ENCODE data around the gene TMEM139.
A peak's percentile ranks its signal among the peaks of the same experiment; 100 is the strongest.

The TMEM139 gene

DNA sequence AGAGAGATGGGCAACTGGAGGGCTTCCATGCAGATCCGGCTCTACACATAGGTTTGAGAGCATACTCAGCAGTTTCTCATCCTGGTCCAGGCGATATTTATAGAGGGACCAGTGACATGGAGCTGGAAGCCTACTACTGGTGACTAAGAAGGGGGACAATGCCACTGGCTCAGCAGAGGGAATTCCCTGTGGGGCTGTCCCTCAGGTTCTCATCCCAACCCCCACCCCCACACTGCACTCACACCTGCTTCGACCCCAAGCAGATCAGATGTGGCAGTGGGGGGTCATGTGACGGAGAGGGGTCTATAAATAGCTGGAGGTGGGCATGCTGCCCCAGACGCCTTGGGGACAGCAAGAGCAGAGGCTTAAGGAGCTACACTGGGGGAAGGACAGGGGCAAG is 31.0 kb downstream of the TMEM139 start, which contains the start of gene CLCN1:
TSS of gene CLCN1 (plus strand) at position 336 of the 400 bp plus-strand sequence. CDS start 102 bp downstream, outside the sequence.
- no peak within 1 kb of the TSS for H3K9ac ChIP-seq (ENCODE audit: low read length)
- H4K91ac ChIP-seq (ENCODE audit: low read length) = no peak within 1 kb of the TSS
- no peak within 1 kb of the TSS for H3K23ac ChIP-seq (ENCODE audit: low read length in 2 of 2)
- no peak within 1 kb of the TSS for H2AK5ac ChIP-seq (ENCODE audit: low read length, severe bottlenecking)
- H3K36me3 ChIP-seq (ENCODE audit: control insufficient read depth in 1 of 2, insufficient read depth in 2 of 2, low read depth in 1 of 2, low read length in 2 of 2) = no peaks in the 10 kb centered on the region
- no peak within 1 kb of the TSS for H2BK120ac ChIP-seq (ENCODE audit: low read depth, low read length)
- DNase-seq = no peak
- H3K9me3 ChIP-seq (ENCODE audit: control insufficient read depth, low read length) = no peaks in the 10 kb centered on the region
- no peak within 1 kb of the TSS for H2BK15ac ChIP-seq (ENCODE audit: low read depth, poor library complexity, severe bottlenecking)
- peak within 1 kb of the TSS in 1 of 2 experiments; percentile 12 for H2BK12ac ChIP-seq (ENCODE audit: low read length in 2 of 2)
- H3K4me2 ChIP-seq (ENCODE audit: low read length, poor library complexity, severe bottlenecking) = no peak within 1 kb of the TSS
- H3K27me3 ChIP-seq (ENCODE audit: control insufficient read depth in 1 of 2, insufficient read depth in 1 of 2, low read length in 2 of 2) = no peaks in the 10 kb centered on the region
- no peaks in the 10 kb centered on the region for H3K79me1 ChIP-seq (replicated peaks; ENCODE audit: low read length, poor library complexity, severe bottlenecking)
- no peak within 1 kb of the TSS for H4K8ac ChIP-seq (ENCODE audit: low read length)
- H3K14ac ChIP-seq (ENCODE audit: low read length in 2 of 2) = no peak within 1 kb of the TSS
- no peak within 1 kb of the TSS for H3K4me3 ChIP-seq (ENCODE audit: insufficient read depth in 1 of 2, low read depth in 1 of 2, low read length in 2 of 2)
- H3K4me1 ChIP-seq (ENCODE audit: control insufficient read depth, insufficient read depth, low read depth, low read length) = peaks cover 3% of the 10 kb centered on the region
- WGBS = 83% methylated on average over 3 of the region's 5 CpGs
- H2AFZ ChIP-seq (ENCODE audit: low read depth, low read length) = no peak within 1 kb of the TSS
- no peak within 1 kb of the TSS for H3K27ac ChIP-seq (ENCODE audit: low read length, poor library complexity, severe bottlenecking)
- no peak within 1 kb of the TSS for H3K4ac ChIP-seq (ENCODE audit: low read depth in 1 of 2, low read length in 2 of 2)
- no peak within 1 kb of the TSS for H2BK5ac ChIP-seq (ENCODE audit: low read depth, low read length, poor library complexity, severe bottlenecking)
- peak within 1 kb of the TSS in 1 of 2 experiments; percentile 1 for H3K18ac ChIP-seq (ENCODE audit: low read depth in 1 of 2, low read length in 2 of 2)

DNA sequence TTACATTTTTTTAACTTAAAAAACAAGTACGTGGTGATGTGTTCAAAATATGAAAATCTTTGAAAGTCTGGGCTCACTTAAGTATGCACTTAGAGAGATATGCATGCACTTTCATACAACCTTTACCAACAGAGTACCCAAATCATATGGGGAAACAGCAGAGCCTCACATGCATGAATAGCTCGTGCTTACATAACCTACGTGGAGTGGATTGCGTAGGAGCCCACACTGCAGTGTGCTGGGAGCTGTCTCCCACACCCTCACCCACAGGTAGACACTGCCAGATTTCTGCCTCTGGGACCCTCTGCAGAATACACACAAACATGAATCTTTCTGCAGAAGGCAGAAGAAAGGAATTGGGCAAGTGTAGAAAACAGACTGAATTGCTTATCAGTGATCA is 31.7 kb downstream of the TMEM139 start:
- no peak overlapping the region for H2BK120ac ChIP-seq (ENCODE audit: low read depth, low read length)
- 98% methylated on average over 3 of the region's 4 CpGs for WGBS

DNA sequence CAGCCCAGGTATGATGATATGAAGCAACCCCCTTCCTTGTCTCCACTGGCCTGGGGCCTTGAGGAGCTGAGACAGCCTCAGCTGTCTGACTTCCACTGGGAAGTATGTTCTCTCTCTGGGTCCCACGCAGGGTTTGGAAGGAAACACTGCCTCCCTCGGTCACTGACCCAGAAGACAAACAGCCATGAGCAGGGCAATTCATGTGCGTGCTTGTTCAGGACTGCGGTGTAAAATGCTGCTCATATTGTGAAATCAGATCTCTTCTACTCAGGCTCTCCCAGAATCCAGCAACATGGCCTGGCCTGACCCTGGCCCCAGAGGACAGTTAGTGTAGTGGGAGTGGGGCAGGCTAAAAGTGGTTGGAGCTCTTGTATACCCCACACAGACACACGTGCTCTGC is 33.9 kb downstream of the TMEM139 start:
- H3K27ac ChIP-seq (ENCODE audit: low read length, poor library complexity, severe bottlenecking) = no peak overlapping the region
- peaks cover 3% of the 10 kb centered on the region for H3K4me1 ChIP-seq (ENCODE audit: control insufficient read depth, insufficient read depth, low read depth, low read length)
- peak; percentile 90 for DNase-seq
- no peaks in the 10 kb centered on the region for H3K27me3 ChIP-seq (ENCODE audit: control insufficient read depth in 1 of 2, insufficient read depth in 1 of 2, low read length in 2 of 2)
- H3K9me3 ChIP-seq (ENCODE audit: control insufficient read depth, low read length) = no peaks in the 10 kb centered on the region
- H2BK120ac ChIP-seq (ENCODE audit: low read depth, low read length) = no peak overlapping the region
- H4K91ac ChIP-seq (ENCODE audit: low read length) = no peak overlapping the region
- H3K14ac ChIP-seq (ENCODE audit: low read length in 2 of 2) = no peak overlapping the region
- H3K4me2 ChIP-seq (ENCODE audit: low read length, poor library complexity, severe bottlenecking) = no peak overlapping the region
- no peaks in the 10 kb centered on the region for H3K79me1 ChIP-seq (replicated peaks; ENCODE audit: low read length, poor library complexity, severe bottlenecking)
- peak overlapping the region; percentile 69 for H3K9ac ChIP-seq (ENCODE audit: low read length)
- H3K36me3 ChIP-seq (ENCODE audit: control insufficient read depth in 1 of 2, insufficient read depth in 2 of 2, low read depth in 1 of 2, low read length in 2 of 2) = no peaks in the 10 kb centered on the region
- H3K4ac ChIP-seq (ENCODE audit: low read depth in 1 of 2, low read length in 2 of 2) = no peak overlapping the region
- peak overlapping the region in 1 of 2 experiments; percentile 41 for H3K4me3 ChIP-seq (ENCODE audit: insufficient read depth in 1 of 2, low read depth in 1 of 2, low read length in 2 of 2)
- peak overlapping the region in 1 of 2 experiments; percentile 35 for H3K18ac ChIP-seq (ENCODE audit: low read depth in 1 of 2, low read length in 2 of 2)
- peak overlapping the region in 1 of 2 experiments; percentile 55 for H2BK12ac ChIP-seq (ENCODE audit: low read length in 2 of 2)
- 52% methylated on average over 5 of the region's 5 CpGs for WGBS
- no peak overlapping the region for H2AK5ac ChIP-seq (ENCODE audit: low read length, severe bottlenecking)
- no peak overlapping the region for H3K23ac ChIP-seq (ENCODE audit: low read length in 2 of 2)
- peak overlapping the region; percentile 29 for H2AFZ ChIP-seq (ENCODE audit: low read depth, low read length)
- no peak overlapping the region for H2BK15ac ChIP-seq (ENCODE audit: low read depth, poor library complexity, severe bottlenecking)
- peak overlapping the region; percentile 3 for H4K8ac ChIP-seq (ENCODE audit: low read length)
- no peak overlapping the region for H2BK5ac ChIP-seq (ENCODE audit: low read depth, low read length, poor library complexity, severe bottlenecking)

More for the DNA sequence above, 31.7 kb downstream of the TMEM139 start:
- Histone ChIP-seq H3K27ac (ENCODE audit: low read length, poor library complexity, severe bottlenecking) (no peak overlapping the region), H3K18ac (ENCODE audit: low read depth in 1 of 2, low read length in 2 of 2) (no peak overlapping the region), H2BK5ac (ENCODE audit: low read depth, low read length, poor library complexity, severe bottlenecking) (no peak overlapping the region), H3K9ac (ENCODE audit: low read length) (no peak overlapping the region), H3K4me2 (ENCODE audit: low read length, poor library complexity, severe bottlenecking) (no peak overlapping the region), H3K23ac (ENCODE audit: low read length in 2 of 2) (no peak overlapping the region), H2AFZ (ENCODE audit: low read depth, low read length) (no peak overlapping the region), H3K4me1 (ENCODE audit: control insufficient read depth, insufficient read depth, low read depth, low read length) (peaks cover 3% of the 10 kb centered on the region), H3K4me3 (ENCODE audit: insufficient read depth in 1 of 2, low read depth in 1 of 2, low read length in 2 of 2) (no peak overlapping the region), H2BK15ac (ENCODE audit: low read depth, poor library complexity, severe bottlenecking) (no peak overlapping the region), H3K36me3 (ENCODE audit: control insufficient read depth in 1 of 2, insufficient read depth in 2 of 2, low read depth in 1 of 2, low read length in 2 of 2) (no peaks in the 10 kb centered on the region), H3K14ac (ENCODE audit: low read length in 2 of 2) (no peak overlapping the region), H3K9me3 (ENCODE audit: control insufficient read depth, low read length) (no peaks in the 10 kb centered on the region), H4K91ac (ENCODE audit: low read length) (no peak overlapping the region), H3K4ac (ENCODE audit: low read depth in 1 of 2, low read length in 2 of 2) (no peak overlapping the region), H3K27me3 (ENCODE audit: control insufficient read depth in 1 of 2, insufficient read depth in 1 of 2, low read length in 2 of 2) (no peaks in the 10 kb centered on the region), H2AK5ac (ENCODE audit: low read length, severe bottlenecking) (no peak overlapping the region), H3K79me1 (replicated peaks; ENCODE audit: low read length, poor library complexity, severe bottlenecking) (no peaks in the 10 kb centered on the region), H4K8ac (ENCODE audit: low read length) (no peak overlapping the region), H2BK12ac (ENCODE audit: low read length in 2 of 2) (no peak overlapping the region)
- DNase-seq = no peak

DNA sequence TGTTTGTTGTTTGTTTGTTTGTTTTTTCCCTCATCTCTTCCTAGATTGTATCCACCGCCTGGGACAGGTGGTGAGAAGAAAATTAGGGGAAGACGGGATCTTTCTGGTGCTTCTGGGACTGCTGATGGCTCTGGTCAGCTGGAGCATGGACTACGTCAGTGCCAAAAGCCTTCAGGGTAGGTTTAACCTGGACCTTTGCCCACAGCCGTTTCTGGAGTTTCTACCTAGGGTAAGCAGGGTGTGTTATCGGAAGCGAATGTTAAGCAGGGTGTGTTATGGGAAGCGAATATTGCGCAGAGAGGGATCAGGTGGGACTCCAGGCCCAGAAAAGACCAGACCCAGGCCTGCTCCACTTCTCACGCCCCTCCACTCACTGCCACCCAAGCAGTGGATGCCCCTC is 35.9 kb downstream of the TMEM139 start:
- Histone ChIP-seq H2AK5ac (ENCODE audit: low read length, severe bottlenecking) (no peak overlapping the region), H2BK120ac (ENCODE audit: low read depth, low read length) (no peak overlapping the region), H2BK12ac (ENCODE audit: low read length in 2 of 2) (peak overlapping the region in 1 of 2 experiments; percentile 18), H2BK5ac (ENCODE audit: low read depth, low read length, poor library complexity, severe bottlenecking) (no peak overlapping the region), H2AFZ (ENCODE audit: low read depth, low read length) (no peak overlapping the region), H4K91ac (ENCODE audit: low read length) (no peak overlapping the region), H3K36me3 (ENCODE audit: control insufficient read depth in 1 of 2, insufficient read depth in 2 of 2, low read depth in 1 of 2, low read length in 2 of 2) (no peaks in the 10 kb centered on the region), H4K8ac (ENCODE audit: low read length) (no peak overlapping the region), H3K27me3 (ENCODE audit: control insufficient read depth in 1 of 2, insufficient read depth in 1 of 2, low read length in 2 of 2) (no peaks in the 10 kb centered on the region), H2BK15ac (ENCODE audit: low read depth, poor library complexity, severe bottlenecking) (no peak overlapping the region), H3K27ac (ENCODE audit: low read length, poor library complexity, severe bottlenecking) (no peak overlapping the region), H3K9ac (ENCODE audit: low read length) (no peak overlapping the region), H3K14ac (ENCODE audit: low read length in 2 of 2) (no peak overlapping the region), H3K9me3 (ENCODE audit: control insufficient read depth, low read length) (no peaks in the 10 kb centered on the region), H3K79me1 (replicated peaks; ENCODE audit: low read length, poor library complexity, severe bottlenecking) (no peaks in the 10 kb centered on the region), H3K4ac (ENCODE audit: low read depth in 1 of 2, low read length in 2 of 2) (no peak overlapping the region), H3K4me1 (ENCODE audit: control insufficient read depth, insufficient read depth, low read depth, low read length) (peaks cover 3% of the 10 kb centered on the region), H3K4me3 (ENCODE audit: insufficient read depth in 1 of 2, low read depth in 1 of 2, low read length in 2 of 2) (no peak overlapping the region), H3K4me2 (ENCODE audit: low read length, poor library complexity, severe bottlenecking) (no peak overlapping the region), H3K18ac (ENCODE audit: low read depth in 1 of 2, low read length in 2 of 2) (no peak overlapping the region), H3K23ac (ENCODE audit: low read length in 2 of 2) (no peak overlapping the region)
- DNase-seq = no peak
- 86% methylated on average over 7 of the region's 9 CpGs for WGBS
